ENCODE measurements around the gene AMN1. TPM values are rescaled to one million over a fixed set of nuclear protein-coding genes. Genes with fewer than 3 reads are reported as not detected.

AMN1 gene
- total and polyA plus RNA-seq, 2 experiments from 2014 or later: 12.6 to 17.7 TPM

- TF ChIP-seq ZNF462 (CRISPR knock-in tag; IDR thresholded peaks at IDR 0.05): no peak
- TF ChIP-seq NANOG (IDR thresholded peaks at IDR 0.05; ENCODE audit: borderline replicate concordance): no peak
- TF ChIP-seq STAT1 (IDR thresholded peaks at IDR 0.05; ENCODE audit: unreplicated experiment): no peak
- no peak for TF ChIP-seq CREB1 (CRISPR knock-in tag; IDR thresholded peaks at IDR 0.05; ENCODE audit: low read depth)
- no peak for TF ChIP-seq POLR2AphosphoS5 (IDR thresholded peaks at IDR 0.05; ENCODE audit: low read depth)
- no peak for TF ChIP-seq EZH2 (IDR thresholded peaks at IDR 0.05; ENCODE audit: low read depth, unreplicated experiment)
- TF ChIP-seq REST (IDR thresholded peaks at IDR 0.05; ENCODE audit: unreplicated experiment): no peak
Measured at GRCh38 chr12:31662176-31662849, 66.5 kb downstream of the AMN1 start (continued).
